H1 (cell line): Measurements from ENCODE around the gene HOXC13.

Experiments used
- BACH1 ChIP-seq: IDR thresholded peaks from 2 replicates; pipeline ENCODE4 v1.6.1; 2012; ENCODE audit warnings: low read length, improper control_type of control experiment
- CBX5 ChIP-seq: fragments of 300-800, 300-1000 bp; sonication (generic); IDR thresholded peaks from 2 replicates; pipeline ENCODE4 v1.7.1; 2016; ENCODE audit warnings: antibody characterized with exemption, low read length, low read depth
- CTCF ChIP-seq, 3 experiments: IDR thresholded peaks; 1 replicate in 2 of 3; 2 replicates in 1 of 3; pipeline versions ENCODE4 v1.5.1 to v1.6.1; 2011; ENCODE audit warnings: low read length in 3 of 3, mild to moderate bottlenecking in 3 of 3, inconsistent platforms in 2 of 3, low read depth in 1 of 3, moderate library complexity in 1 of 3; ENCODE audit not compliant: insufficient read depth in 1 of 3; ENCODE audit errors: control extremely low read depth in 1 of 3
- EP300 ChIP-seq, 2 experiments: IDR thresholded peaks; 1 replicate in 1 of 2; 2 replicates in 1 of 2; pipeline ENCODE4 v1.6.1; 2011 to 2012; ENCODE audit warnings: low read depth in 2 of 2, low read length in 2 of 2, mild to moderate bottlenecking in 2 of 2, borderline replicate concordance in 1 of 2, inconsistent platforms in 1 of 2, moderate library complexity in 1 of 2
- HDAC2 ChIP-seq, 2 experiments: fragments of 300-600 bp in 1 of 2; sonication (generic) in 1 of 2; IDR thresholded peaks; 2 replicates each; pipeline ENCODE4 v1.6.1; 2011 to 2012; ENCODE audit warnings: low read depth in 2 of 2, low read length in 2 of 2, mild to moderate bottlenecking in 2 of 2, moderate library complexity in 2 of 2, borderline replicate concordance in 1 of 2, inconsistent platforms in 1 of 2
- JUN ChIP-seq: IDR thresholded peaks from 2 replicates; pipeline ENCODE4 v1.6.1; 2011; ENCODE audit warnings: low read depth, mild to moderate bottlenecking, improper control_type of control experiment, low read length
- MAX ChIP-seq: IDR thresholded peaks from 2 replicates; pipeline ENCODE4 v1.6.1; 2012; ENCODE audit warnings: inconsistent platforms
- POLR2A ChIP-seq, 2 experiments: IDR thresholded peaks; 1 replicate in 1 of 2; 2 replicates in 1 of 2; pipeline ENCODE4 v1.6.1; 2011; ENCODE audit warnings: low read depth in 2 of 2, low read length in 2 of 2, mild to moderate bottlenecking in 2 of 2; ENCODE audit errors: control extremely low read depth in 1 of 2
- POLR2AphosphoS5 ChIP-seq: IDR thresholded peaks from 2 replicates; pipeline ENCODE4 v1.6.1; 2011; ENCODE audit warnings: low read depth, low read length
- SP2 ChIP-seq: IDR thresholded peaks from 2 replicates; pipeline ENCODE4 v1.6.1; 2012; ENCODE audit warnings: mild to moderate bottlenecking, low read length, inconsistent platforms
- SRF ChIP-seq: IDR thresholded peaks from 2 replicates; pipeline ENCODE4 v1.6.1; 2011; ENCODE audit warnings: mild to moderate bottlenecking, low read depth, low read length, moderate library complexity
- TBP ChIP-seq: IDR thresholded peaks from 2 replicates; pipeline ENCODE4 v1.6.1; 2011; ENCODE audit warnings: low read depth, low read length, improper control_type of control experiment
- TF ChIP-seq, protein P1 (sequence below): IDR thresholded peaks from 2 replicates; pipeline ENCODE4 v1.6.1; 2011; ENCODE audit warnings: low read length, improper control_type of control experiment

DNA sequence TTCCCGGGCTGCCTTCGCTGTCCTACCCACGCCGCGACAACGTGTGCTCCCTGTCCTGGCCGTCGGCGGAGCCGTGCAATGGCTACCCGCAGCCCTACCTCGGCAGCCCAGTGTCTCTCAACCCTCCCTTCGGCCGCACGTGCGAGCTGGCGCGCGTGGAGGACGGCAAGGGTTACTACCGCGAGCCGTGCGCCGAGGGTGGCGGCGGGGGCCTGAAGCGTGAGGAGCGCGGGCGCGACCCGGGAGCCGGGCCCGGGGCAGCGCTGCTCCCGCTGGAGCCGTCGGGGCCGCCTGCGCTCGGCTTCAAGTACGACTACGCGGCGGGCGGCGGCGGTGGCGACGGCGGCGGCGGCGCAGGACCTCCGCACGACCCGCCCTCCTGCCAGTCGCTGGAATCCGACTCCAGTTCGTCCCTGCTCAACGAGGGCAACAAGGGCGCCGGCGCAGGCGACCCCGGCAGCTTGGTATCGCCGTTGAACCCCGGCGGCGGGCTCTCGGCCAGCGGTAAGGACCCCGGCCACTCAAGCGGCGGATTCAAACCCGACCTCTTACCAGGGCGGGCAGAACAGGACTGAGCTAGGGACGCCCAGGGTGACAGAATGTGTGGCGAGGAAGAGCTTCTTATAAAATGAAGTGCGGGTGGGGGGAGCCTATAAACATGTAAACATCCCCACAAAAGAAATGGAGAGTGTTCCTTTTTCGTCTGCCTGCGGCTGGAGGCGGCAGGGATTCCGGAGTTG lies 16.6 kb downstream of the HOXC13 start:
- TF ChIP-seq JUN (no peak), POLR2A (IDR thresholded peaks at IDR 0.05; ENCODE audit: control extremely low read depth in 1 of 2, low read depth in 2 of 2, low read length in 2 of 2) (no peak), CBX5 (no peak), BACH1 (no peak), POLR2AphosphoS5 (no peak), SRF (no peak), CTCF (IDR thresholded peaks at IDR 0.05; ENCODE audit: control extremely low read depth in 1 of 3, insufficient read depth in 1 of 3, low read depth in 1 of 3, low read length in 3 of 3) (no peak), HDAC2 (IDR thresholded peaks at IDR 0.05; ENCODE audit: borderline replicate concordance in 1 of 2, low read depth in 2 of 2, low read length in 2 of 2) (no peak), EP300 (IDR thresholded peaks at IDR 0.05; ENCODE audit: borderline replicate concordance in 1 of 2, low read depth in 2 of 2, low read length in 2 of 2) (no peak), TBP (no peak), SP2 (no peak), MAX (0 out of 2 replicates have a peak, but pooled peaks have one; percentile 16)
- TF ChIP-seq, protein P1, sequence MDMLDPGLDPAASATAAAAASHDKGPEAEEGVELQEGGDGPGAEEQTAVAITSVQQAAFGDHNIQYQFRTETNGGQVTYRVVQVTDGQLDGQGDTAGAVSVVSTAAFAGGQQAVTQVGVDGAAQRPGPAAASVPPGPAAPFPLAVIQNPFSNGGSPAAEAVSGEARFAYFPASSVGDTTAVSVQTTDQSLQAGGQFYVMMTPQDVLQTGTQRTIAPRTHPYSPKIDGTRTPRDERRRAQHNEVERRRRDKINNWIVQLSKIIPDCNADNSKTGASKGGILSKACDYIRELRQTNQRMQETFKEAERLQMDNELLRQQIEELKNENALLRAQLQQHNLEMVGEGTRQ: no peak
